ENCODE data around the gene CACNA1I. TPM values are rescaled to one million over a fixed set of nuclear protein-coding genes. Genes with fewer than 3 reads are reported as not detected.

Gene CACNA1I
- total and polyA plus RNA-seq, 2 donors from 2014 or later, result 0.63 TPM; not detected in 1

GRCh38 chr22:39665661-39666431, 95.3 kb downstream of the CACNA1I start:
- TF ChIP-seq CTCF (IDR thresholded peaks at IDR 0.05; ENCODE audit: borderline replicate concordance, extremely low read depth, insufficient read depth), result no peak
- intact Hi-C loops (cut with DNase I), result no loop called here
- H3K4me3 ChIP-seq (ENCODE audit: low read length in 3 of 3), result no peak overlapping the region
- H3K27me3 ChIP-seq (ENCODE audit: control insufficient read depth, insufficient read depth, low read length), result peaks cover 19% of the 10 kb centered on the region
- H3K4me1 ChIP-seq (ENCODE audit: control insufficient read depth in 2 of 3, insufficient read depth in 2 of 3, low read depth in 1 of 3, low read length in 3 of 3), result no peaks in the 10 kb centered on the region
- H3K27ac ChIP-seq (ENCODE audit: low read depth in 2 of 2, low read length in 2 of 2), result no peak overlapping the region
- FAIRE-seq (no peak), DNase-seq (no peak)
- H3K9me3 ChIP-seq (ENCODE audit: control insufficient read depth in 2 of 3, insufficient read depth in 1 of 3, low read length in 3 of 3), result peaks cover 0 to 1% (median under 1%) of the 10 kb centered on the region in 3 donors
- no peaks in the 10 kb centered on the region for H3K36me3 ChIP-seq (ENCODE audit: control insufficient read depth in 2 of 3, insufficient read depth in 3 of 3, low read length in 3 of 3)
- H3K9ac ChIP-seq (ENCODE audit: low read length in 3 of 3), result no peak overlapping the region

GRCh38 chr22:39666495-39666894, 95.9 kb downstream of the CACNA1I start:
- Histone ChIP-seq H3K27me3 (ENCODE audit: control insufficient read depth, insufficient read depth, low read length) (peaks cover 16% of the 10 kb centered on the region), H3K4me3 (ENCODE audit: low read length in 3 of 3) (no peak overlapping the region), H3K36me3 (ENCODE audit: control insufficient read depth in 2 of 3, insufficient read depth in 3 of 3, low read length in 3 of 3) (no peaks in the 10 kb centered on the region), H3K9ac (ENCODE audit: low read length in 3 of 3) (no peak overlapping the region), H3K4me1 (ENCODE audit: control insufficient read depth in 2 of 3, insufficient read depth in 2 of 3, low read depth in 1 of 3, low read length in 3 of 3) (no peaks in the 10 kb centered on the region), H3K27ac (ENCODE audit: low read depth in 2 of 2, low read length in 2 of 2) (no peak overlapping the region), H3K9me3 (ENCODE audit: control insufficient read depth in 2 of 3, insufficient read depth in 1 of 3, low read length in 3 of 3) (peaks cover 0 to 7% (median 2%) of the 10 kb centered on the region in 3 donors)
- no peak for TF ChIP-seq CTCF (IDR thresholded peaks at IDR 0.05; ENCODE audit: borderline replicate concordance, extremely low read depth, insufficient read depth)
- intact Hi-C loops (cut with DNase I), result no loop called here
- DNase-seq (no peak), FAIRE-seq (no peak)

DNA sequence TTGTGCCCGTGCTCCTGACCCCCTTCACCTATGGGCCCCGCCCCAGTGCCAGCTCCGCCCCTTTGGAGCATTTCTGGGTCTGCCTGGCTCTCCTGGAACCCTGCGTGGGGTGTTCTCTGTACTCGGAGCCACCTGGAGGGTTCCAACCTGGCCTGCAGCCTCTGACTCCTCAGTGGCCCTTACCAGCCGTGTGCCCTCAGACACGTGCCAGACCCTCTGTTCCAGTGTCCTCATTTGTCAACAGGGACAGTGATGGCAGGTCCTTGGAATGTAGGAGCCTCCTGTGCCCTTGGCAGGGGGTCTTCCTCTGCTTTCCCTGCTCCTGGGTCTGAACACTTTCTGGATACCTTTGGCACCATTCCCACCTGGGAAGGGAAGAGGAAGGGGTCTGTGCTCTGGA, 96.4 kb downstream of the CACNA1I start:
- TF ChIP-seq CTCF (IDR thresholded peaks at IDR 0.05; ENCODE audit: borderline replicate concordance, extremely low read depth, insufficient read depth), result no peak
- Histone ChIP-seq H3K9ac (ENCODE audit: low read length in 3 of 3) (no peak overlapping the region), H3K36me3 (ENCODE audit: control insufficient read depth in 2 of 3, insufficient read depth in 3 of 3, low read length in 3 of 3) (no peaks in the 10 kb centered on the region), H3K9me3 (ENCODE audit: control insufficient read depth in 2 of 3, insufficient read depth in 1 of 3, low read length in 3 of 3) (peaks cover 0 to 12% (median 6%) of the 10 kb centered on the region in 3 donors), H3K4me3 (ENCODE audit: low read length in 3 of 3) (no peak overlapping the region), H3K27me3 (ENCODE audit: control insufficient read depth, insufficient read depth, low read length) (peaks cover 13% of the 10 kb centered on the region), H3K4me1 (ENCODE audit: control insufficient read depth in 2 of 3, insufficient read depth in 2 of 3, low read depth in 1 of 3, low read length in 3 of 3) (no peaks in the 10 kb centered on the region), H3K27ac (ENCODE audit: low read depth in 2 of 2, low read length in 2 of 2) (no peak overlapping the region)
- intact Hi-C loops (cut with DNase I), result no loop called here
- no peak for FAIRE-seq
- DNase-seq, result no peak
